ENCODE results near the gene ATG5.

Gene ATG5

GRCh38 chr6:106143665-106144064 lies 181.9 kb downstream of the ATG5 start:
- no peak for ATAC-seq
- TF ChIP-seq, protein P1, sequence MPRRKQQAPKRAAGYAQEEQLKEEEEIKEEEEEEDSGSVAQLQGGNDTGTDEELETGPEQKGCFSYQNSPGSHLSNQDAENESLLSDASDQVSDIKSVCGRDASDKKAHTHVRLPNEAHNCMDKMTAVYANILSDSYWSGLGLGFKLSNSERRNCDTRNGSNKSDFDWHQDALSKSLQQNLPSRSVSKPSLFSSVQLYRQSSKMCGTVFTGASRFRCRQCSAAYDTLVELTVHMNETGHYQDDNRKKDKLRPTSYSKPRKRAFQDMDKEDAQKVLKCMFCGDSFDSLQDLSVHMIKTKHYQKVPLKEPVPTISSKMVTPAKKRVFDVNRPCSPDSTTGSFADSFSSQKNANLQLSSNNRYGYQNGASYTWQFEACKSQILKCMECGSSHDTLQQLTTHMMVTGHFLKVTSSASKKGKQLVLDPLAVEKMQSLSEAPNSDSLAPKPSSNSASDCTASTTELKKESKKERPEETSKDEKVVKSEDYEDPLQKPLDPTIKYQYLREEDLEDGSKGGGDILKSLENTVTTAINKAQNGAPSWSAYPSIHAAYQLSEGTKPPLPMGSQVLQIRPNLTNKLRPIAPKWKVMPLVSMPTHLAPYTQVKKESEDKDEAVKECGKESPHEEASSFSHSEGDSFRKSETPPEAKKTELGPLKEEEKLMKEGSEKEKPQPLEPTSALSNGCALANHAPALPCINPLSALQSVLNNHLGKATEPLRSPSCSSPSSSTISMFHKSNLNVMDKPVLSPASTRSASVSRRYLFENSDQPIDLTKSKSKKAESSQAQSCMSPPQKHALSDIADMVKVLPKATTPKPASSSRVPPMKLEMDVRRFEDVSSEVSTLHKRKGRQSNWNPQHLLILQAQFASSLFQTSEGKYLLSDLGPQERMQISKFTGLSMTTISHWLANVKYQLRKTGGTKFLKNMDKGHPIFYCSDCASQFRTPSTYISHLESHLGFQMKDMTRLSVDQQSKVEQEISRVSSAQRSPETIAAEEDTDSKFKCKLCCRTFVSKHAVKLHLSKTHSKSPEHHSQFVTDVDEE (CRISPR knock-in tag; IDR thresholded peaks at IDR 0.05), result no peak
- TF ChIP-seq POU6F1 (CRISPR knock-in tag; IDR thresholded peaks at IDR 0.05; ENCODE audit: borderline replicate concordance, low read depth) (no peak), TCF4 (CRISPR knock-in tag; IDR thresholded peaks at IDR 0.05; ENCODE audit: borderline replicate concordance) (no peak), TOX (CRISPR knock-in tag; IDR thresholded peaks at IDR 0.05; ENCODE audit: borderline replicate concordance) (no peak), SNAI2 (CRISPR knock-in tag; IDR thresholded peaks at IDR 0.05) (no peak), RARB (CRISPR knock-in tag; IDR thresholded peaks at IDR 0.05) (no peak), ESRRG (CRISPR knock-in tag; IDR thresholded peaks at IDR 0.05) (no peak)

GRCh38 chr6:106142876-106143431 lies 182.6 kb downstream of the ATG5 start:
- ATAC-seq, result no peak

DNA sequence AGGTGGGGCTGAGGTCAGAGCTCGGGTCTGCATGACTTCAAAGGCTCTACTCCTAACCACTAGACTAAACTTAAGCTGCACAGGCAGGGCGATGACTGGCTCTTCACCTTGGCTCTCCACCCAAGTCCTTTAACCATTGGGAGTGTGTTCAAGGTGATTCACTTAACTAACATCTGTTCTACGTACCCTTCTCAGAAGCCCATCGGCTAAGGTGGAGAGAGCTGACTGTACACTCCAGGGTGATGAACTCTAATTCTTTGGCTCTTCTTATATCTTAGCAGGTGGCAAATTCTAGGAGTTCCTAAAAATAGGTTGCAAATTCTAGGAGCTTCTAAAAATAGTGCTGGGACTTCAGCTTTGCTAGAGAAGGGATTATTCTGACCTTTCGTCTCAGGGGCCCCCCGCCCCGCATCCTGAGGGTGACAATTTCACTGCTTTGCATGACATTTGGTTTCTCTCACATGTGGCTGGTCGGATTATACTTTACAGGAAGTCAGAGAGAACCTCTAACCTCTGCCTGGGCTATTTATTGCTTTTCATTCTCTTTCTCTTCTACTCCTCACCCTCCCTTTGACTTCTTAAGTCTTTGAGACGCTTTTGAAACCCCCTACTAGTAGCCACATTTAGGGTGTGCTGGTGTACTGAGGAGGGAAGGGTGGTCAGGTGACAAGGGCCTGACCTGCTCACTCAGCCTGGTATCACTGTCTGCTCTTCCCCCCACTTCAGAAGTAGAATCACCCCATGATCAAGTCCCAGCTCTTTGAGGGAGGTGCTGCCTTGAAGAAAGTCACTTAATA lies 183.9 kb downstream of the ATG5 start:
- TF ChIP-seq TCF4 (CRISPR knock-in tag; IDR thresholded peaks at IDR 0.05; ENCODE audit: borderline replicate concordance) (no peak), ISL1 (CRISPR knock-in tag; IDR thresholded peaks at IDR 0.05) (no peak), ZFP3 (CRISPR knock-in tag; IDR thresholded peaks at IDR 0.05) (no peak)
- no peak for ATAC-seq

More at GRCh38 chr6:106142876-106143431, 182.6 kb downstream of the ATG5 start:
- TF ChIP-seq SNAI2 (CRISPR knock-in tag; IDR thresholded peaks at IDR 0.05) (no peak), ZFP30 (CRISPR knock-in tag; IDR thresholded peaks at IDR 0.05) (no peak), ISL1 (CRISPR knock-in tag; IDR thresholded peaks at IDR 0.05) (no peak), ZNF70 (CRISPR knock-in tag; IDR thresholded peaks at IDR 0.05) (no peak), ZNF8 (CRISPR knock-in tag; IDR thresholded peaks at IDR 0.05) (no peak), OSR1 (CRISPR knock-in tag; IDR thresholded peaks at IDR 0.05) (no peak), ZC3H10 (CRISPR knock-in tag; IDR thresholded peaks at IDR 0.05) (no peak), ARNTL (CRISPR knock-in tag; IDR thresholded peaks at IDR 0.05; ENCODE audit: borderline replicate concordance, low read depth) (no peak), ESRRG (CRISPR knock-in tag; IDR thresholded peaks at IDR 0.05) (no peak), TOX (CRISPR knock-in tag; IDR thresholded peaks at IDR 0.05; ENCODE audit: borderline replicate concordance) (no peak), BACH2 (CRISPR knock-in tag; IDR thresholded peaks at IDR 0.05; ENCODE audit: borderline replicate concordance) (no peak), ZFP3 (CRISPR knock-in tag; IDR thresholded peaks at IDR 0.05) (no peak)
- TF ChIP-seq, protein P1 (CRISPR knock-in tag; IDR thresholded peaks at IDR 0.05), result no peak
- TF ChIP-seq, protein P2, sequence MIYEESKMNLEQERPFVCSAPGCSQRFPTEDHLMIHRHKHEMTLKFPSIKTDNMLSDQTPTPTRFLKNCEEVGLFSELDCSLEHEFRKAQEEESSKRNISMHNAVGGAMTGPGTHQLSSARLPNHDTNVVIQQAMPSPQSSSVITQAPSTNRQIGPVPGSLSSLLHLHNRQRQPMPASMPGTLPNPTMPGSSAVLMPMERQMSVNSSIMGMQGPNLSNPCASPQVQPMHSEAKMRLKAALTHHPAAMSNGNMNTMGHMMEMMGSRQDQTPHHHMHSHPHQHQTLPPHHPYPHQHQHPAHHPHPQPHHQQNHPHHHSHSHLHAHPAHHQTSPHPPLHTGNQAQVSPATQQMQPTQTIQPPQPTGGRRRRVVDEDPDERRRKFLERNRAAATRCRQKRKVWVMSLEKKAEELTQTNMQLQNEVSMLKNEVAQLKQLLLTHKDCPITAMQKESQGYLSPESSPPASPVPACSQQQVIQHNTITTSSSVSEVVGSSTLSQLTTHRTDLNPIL (CRISPR knock-in tag; IDR thresholded peaks at IDR 0.05; ENCODE audit: low read depth), result no peak
- TF ChIP-seq, protein P3, sequence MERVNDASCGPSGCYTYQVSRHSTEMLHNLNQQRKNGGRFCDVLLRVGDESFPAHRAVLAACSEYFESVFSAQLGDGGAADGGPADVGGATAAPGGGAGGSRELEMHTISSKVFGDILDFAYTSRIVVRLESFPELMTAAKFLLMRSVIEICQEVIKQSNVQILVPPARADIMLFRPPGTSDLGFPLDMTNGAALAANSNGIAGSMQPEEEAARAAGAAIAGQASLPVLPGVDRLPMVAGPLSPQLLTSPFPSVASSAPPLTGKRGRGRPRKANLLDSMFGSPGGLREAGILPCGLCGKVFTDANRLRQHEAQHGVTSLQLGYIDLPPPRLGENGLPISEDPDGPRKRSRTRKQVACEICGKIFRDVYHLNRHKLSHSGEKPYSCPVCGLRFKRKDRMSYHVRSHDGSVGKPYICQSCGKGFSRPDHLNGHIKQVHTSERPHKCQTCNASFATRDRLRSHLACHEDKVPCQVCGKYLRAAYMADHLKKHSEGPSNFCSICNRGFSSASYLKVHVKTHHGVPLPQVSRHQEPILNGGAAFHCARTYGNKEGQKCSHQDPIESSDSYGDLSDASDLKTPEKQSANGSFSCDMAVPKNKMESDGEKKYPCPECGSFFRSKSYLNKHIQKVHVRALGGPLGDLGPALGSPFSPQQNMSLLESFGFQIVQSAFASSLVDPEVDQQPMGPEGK (CRISPR knock-in tag; IDR thresholded peaks at IDR 0.05; ENCODE audit: borderline replicate concordance), result no peak

Data from SK-N-SH treated with all-trans-retinoic acid at 6 μM for 48 hours (cell line).